ENCODE results near the gene ZP1.

DNA sequence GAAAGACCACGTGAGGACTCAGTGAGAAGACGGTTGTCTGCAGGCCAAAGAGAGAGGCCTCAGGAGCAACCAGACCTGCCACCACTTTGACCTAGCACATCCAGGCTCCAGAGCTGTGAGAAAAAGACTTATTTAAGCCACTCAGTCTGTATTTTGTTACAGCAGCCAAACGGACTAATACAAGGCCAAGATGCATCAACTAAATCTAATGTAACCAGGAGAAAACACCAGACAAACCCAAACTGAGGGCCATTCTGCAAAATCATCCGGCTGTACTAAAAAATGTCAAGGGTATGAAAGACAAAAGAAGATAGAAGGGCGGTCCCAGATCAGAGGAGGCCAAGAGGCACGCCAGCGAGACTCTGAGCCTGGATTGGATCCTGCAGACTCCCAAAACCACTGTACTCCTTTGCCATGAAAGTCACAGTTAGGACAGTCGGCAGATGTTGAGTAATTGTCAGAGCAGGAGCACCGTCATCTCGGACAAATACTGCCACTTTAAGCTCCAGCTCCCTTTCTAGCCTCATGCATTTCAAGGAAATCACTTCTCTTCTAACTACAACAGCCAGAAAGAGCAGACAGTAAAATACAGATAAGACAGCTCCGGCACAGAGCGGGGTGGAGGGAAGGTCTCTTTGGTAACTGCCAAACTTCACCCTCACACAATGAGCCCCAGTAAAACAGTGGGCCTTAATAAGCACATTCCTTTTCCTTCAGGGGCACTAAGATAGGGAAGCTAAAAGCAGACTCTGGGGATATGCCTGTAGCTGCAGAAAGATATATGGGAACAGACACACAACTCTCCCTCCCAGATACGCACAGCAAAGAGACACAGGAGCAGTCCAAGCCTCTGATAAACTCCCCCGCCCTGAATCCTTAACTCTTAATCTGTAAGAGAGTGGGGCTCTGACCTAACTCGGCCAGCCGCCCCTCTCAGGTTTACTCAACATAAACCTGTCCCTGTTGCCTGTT is 3.5 kb upstream of the ZP1 start:
- TF ChIP-seq, protein P1, sequence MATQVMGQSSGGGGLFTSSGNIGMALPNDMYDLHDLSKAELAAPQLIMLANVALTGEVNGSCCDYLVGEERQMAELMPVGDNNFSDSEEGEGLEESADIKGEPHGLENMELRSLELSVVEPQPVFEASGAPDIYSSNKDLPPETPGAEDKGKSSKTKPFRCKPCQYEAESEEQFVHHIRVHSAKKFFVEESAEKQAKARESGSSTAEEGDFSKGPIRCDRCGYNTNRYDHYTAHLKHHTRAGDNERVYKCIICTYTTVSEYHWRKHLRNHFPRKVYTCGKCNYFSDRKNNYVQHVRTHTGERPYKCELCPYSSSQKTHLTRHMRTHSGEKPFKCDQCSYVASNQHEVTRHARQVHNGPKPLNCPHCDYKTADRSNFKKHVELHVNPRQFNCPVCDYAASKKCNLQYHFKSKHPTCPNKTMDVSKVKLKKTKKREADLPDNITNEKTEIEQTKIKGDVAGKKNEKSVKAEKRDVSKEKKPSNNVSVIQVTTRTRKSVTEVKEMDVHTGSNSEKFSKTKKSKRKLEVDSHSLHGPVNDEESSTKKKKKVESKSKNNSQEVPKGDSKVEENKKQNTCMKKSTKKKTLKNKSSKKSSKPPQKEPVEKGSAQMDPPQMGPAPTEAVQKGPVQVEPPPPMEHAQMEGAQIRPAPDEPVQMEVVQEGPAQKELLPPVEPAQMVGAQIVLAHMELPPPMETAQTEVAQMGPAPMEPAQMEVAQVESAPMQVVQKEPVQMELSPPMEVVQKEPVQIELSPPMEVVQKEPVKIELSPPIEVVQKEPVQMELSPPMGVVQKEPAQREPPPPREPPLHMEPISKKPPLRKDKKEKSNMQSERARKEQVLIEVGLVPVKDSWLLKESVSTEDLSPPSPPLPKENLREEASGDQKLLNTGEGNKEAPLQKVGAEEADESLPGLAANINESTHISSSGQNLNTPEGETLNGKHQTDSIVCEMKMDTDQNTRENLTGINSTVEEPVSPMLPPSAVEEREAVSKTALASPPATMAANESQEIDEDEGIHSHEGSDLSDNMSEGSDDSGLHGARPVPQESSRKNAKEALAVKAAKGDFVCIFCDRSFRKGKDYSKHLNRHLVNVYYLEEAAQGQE (IDR thresholded peaks at IDR 0.05; ENCODE audit: unreplicated experiment): no peak
- TF ChIP-seq POLR2AphosphoS5 (IDR thresholded peaks at IDR 0.05; ENCODE audit: low read depth): no peak
- TF ChIP-seq, protein P2, sequence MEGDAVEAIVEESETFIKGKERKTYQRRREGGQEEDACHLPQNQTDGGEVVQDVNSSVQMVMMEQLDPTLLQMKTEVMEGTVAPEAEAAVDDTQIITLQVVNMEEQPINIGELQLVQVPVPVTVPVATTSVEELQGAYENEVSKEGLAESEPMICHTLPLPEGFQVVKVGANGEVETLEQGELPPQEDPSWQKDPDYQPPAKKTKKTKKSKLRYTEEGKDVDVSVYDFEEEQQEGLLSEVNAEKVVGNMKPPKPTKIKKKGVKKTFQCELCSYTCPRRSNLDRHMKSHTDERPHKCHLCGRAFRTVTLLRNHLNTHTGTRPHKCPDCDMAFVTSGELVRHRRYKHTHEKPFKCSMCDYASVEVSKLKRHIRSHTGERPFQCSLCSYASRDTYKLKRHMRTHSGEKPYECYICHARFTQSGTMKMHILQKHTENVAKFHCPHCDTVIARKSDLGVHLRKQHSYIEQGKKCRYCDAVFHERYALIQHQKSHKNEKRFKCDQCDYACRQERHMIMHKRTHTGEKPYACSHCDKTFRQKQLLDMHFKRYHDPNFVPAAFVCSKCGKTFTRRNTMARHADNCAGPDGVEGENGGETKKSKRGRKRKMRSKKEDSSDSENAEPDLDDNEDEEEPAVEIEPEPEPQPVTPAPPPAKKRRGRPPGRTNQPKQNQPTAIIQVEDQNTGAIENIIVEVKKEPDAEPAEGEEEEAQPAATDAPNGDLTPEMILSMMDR (conservative IDR thresholded peaks at IDR 0.05; ENCODE audit: low read depth in 2 of 2): no peak
- TF ChIP-seq EZH2 (IDR thresholded peaks at IDR 0.05; ENCODE audit: low read depth, unreplicated experiment): no peak
- no peak for TF ChIP-seq EZH2phosphoT487 (IDR thresholded peaks at IDR 0.05; ENCODE audit: unreplicated experiment)
- no peak for TF ChIP-seq CREB1 (CRISPR knock-in tag; IDR thresholded peaks at IDR 0.05; ENCODE audit: low read depth)
- TF ChIP-seq, protein P3, sequence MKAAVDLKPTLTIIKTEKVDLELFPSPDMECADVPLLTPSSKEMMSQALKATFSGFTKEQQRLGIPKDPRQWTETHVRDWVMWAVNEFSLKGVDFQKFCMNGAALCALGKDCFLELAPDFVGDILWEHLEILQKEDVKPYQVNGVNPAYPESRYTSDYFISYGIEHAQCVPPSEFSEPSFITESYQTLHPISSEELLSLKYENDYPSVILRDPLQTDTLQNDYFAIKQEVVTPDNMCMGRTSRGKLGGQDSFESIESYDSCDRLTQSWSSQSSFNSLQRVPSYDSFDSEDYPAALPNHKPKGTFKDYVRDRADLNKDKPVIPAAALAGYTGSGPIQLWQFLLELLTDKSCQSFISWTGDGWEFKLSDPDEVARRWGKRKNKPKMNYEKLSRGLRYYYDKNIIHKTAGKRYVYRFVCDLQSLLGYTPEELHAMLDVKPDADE (IDR thresholded peaks at IDR 0.05): no peak
- no peak for TF ChIP-seq JUNB (IDR thresholded peaks at IDR 0.05; ENCODE audit: unreplicated experiment)
- no peak for TF ChIP-seq ZNF114 (CRISPR knock-in tag; IDR thresholded peaks at IDR 0.05)
- TF ChIP-seq ZNF331 (CRISPR knock-in tag; IDR thresholded peaks at IDR 0.05; ENCODE audit: low read depth): no peak

All from GM23338 (cell line).